ENCODE data around the gene PSD4. TPM values are rescaled to one million over a fixed set of nuclear protein-coding genes. Genes with fewer than 3 reads are reported as not detected.

The PSD4 gene
- polyA plus RNA-seq, 1 of the 3 experiments (the other 2 are of a cell fraction): 0.35 TPM

DNA sequence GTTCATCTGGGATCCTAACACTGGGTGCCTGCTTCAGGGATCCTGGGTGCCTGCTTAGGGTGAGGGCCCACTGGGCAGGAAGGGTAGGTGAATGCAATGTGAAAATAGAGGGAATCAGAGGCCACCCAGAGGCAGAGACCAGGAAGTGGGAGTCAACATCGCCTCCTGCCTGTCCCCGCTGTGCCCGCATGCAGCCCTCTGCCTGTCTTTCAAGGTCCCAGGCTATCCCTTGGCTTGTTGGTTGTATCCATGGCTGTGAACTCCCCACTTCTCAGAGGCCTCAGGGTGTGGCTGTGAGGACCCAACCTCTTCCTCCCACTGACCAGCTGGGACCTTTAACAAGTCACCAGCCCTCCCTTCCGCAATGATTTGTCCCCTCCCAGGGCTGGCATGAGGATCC is 26.5 kb downstream of the PSD4 start:
- WGBS (ENCODE audit: low lambda C conversion rate): 92% methylated on average over 2 of the region's 4 CpGs
- Histone ChIP-seq H2AFZ (ENCODE audit: low read depth) (no peak overlapping the region), H3K9ac (no peak overlapping the region), H3K79me2 (ENCODE audit: insufficient read depth) (no peaks in the 10 kb centered on the region), H3F3A (replicated peaks; ENCODE audit: insufficient read depth) (no peaks in the 10 kb centered on the region), H3K9me2 (no peaks in the 10 kb centered on the region), H3K4me1 (ENCODE audit: control insufficient read depth in 1 of 2, insufficient read depth in 2 of 2, low read depth in 1 of 2, low read length in 1 of 2) (no peaks in the 10 kb centered on the region; a peak in 1 of 4 replicates), H3K27me3 (ENCODE audit: insufficient read depth) (peaks cover 10% of the 10 kb centered on the region; the same call in 1 of the 2 replicates), H4K20me1 (ENCODE audit: insufficient read depth) (no peaks in the 10 kb centered on the region), H3K9me3 (no peaks in the 10 kb centered on the region), H3K4me3 (ENCODE audit: low read depth in 2 of 2, low read length in 1 of 2) (no peak overlapping the region), H3K4me2 (no peak overlapping the region), H3K36me3 (replicated peaks in 1 of 2; ENCODE audit: control insufficient read depth in 1 of 2, insufficient read depth in 2 of 2, low read length in 1 of 2) (no peaks in the 10 kb centered on the region), H3K27ac (ENCODE audit: low read depth in 2 of 2, low read length in 1 of 2) (no peak overlapping the region)
- CTCF ChIA-PET: interaction anchor here (2.0 to 10.2 kb wide), 11 partner anchors 10 to 189 kb away, joined by 5 to 98 read pairs (median 15); no protein-coding TSS in a partner anchor
- DNase-seq: no peak
- TF ChIP-seq, protein P1, sequence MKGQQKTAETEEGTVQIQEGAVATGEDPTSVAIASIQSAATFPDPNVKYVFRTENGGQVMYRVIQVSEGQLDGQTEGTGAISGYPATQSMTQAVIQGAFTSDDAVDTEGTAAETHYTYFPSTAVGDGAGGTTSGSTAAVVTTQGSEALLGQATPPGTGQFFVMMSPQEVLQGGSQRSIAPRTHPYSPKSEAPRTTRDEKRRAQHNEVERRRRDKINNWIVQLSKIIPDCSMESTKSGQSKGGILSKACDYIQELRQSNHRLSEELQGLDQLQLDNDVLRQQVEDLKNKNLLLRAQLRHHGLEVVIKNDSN (IDR thresholded peaks at IDR 0.05; ENCODE audit: borderline replicate concordance, low read depth): no peak
- TF ChIP-seq, protein P2, sequence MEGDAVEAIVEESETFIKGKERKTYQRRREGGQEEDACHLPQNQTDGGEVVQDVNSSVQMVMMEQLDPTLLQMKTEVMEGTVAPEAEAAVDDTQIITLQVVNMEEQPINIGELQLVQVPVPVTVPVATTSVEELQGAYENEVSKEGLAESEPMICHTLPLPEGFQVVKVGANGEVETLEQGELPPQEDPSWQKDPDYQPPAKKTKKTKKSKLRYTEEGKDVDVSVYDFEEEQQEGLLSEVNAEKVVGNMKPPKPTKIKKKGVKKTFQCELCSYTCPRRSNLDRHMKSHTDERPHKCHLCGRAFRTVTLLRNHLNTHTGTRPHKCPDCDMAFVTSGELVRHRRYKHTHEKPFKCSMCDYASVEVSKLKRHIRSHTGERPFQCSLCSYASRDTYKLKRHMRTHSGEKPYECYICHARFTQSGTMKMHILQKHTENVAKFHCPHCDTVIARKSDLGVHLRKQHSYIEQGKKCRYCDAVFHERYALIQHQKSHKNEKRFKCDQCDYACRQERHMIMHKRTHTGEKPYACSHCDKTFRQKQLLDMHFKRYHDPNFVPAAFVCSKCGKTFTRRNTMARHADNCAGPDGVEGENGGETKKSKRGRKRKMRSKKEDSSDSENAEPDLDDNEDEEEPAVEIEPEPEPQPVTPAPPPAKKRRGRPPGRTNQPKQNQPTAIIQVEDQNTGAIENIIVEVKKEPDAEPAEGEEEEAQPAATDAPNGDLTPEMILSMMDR (IDR thresholded peaks at IDR 0.05): 0 out of 2 replicates have a peak, but pooled peaks have one; percentile 21
- POLR2A ChIA-PET: no interaction called here

DNA sequence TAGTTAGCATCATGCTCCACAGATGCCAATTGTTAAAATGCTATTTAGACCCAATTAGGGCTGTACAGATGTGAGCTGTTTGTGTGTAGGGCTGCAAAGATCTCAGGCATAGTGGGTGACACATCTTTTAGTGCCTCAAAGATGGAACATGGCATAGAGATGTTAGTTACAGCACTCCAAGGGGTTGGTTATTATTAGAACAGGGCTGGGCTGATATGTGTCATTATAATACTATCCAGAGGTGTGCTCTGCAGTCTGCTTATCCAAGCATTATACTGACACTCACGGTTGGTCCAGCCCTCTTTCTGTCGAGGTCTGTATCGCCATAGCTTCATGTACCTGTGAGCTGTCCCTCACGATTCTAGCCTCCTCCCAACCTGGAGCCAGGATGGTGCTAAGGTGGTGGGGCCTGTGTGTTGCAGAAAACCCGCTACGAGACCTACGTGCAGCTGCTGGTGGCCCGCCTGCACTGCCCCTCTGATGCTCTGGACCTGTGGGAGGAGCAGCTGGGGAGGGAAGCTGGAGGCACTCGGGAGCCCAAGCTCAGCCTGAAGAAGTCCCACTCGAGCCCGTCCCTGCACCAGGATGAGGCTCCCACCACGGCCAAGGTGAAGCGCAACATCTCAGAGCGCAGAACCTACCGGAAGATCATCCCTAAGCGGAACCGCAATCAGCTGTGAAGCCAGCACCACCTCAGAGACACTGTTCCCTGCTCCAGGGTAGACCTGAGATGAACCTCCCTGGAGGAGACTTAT is 27.1 kb downstream of the PSD4 start:
- Histone ChIP-seq H3K36me3 (replicated peaks in 1 of 2; ENCODE audit: control insufficient read depth in 1 of 2, insufficient read depth in 2 of 2, low read length in 1 of 2) (no peaks in the 10 kb centered on the region), H3K4me2 (no peak overlapping the region), H3K27me3 (ENCODE audit: insufficient read depth) (peaks cover 10% of the 10 kb centered on the region; the same call in 1 of the 2 replicates), H3K9me3 (no peaks in the 10 kb centered on the region), H3K9me2 (no peaks in the 10 kb centered on the region), H4K20me1 (ENCODE audit: insufficient read depth) (no peaks in the 10 kb centered on the region), H3F3A (replicated peaks; ENCODE audit: insufficient read depth) (no peaks in the 10 kb centered on the region), H2AFZ (ENCODE audit: low read depth) (no peak overlapping the region), H3K79me2 (ENCODE audit: insufficient read depth) (no peaks in the 10 kb centered on the region), H3K9ac (no peak overlapping the region), H3K4me3 (ENCODE audit: low read depth in 2 of 2, low read length in 1 of 2) (no peak overlapping the region), H3K4me1 (ENCODE audit: control insufficient read depth in 1 of 2, insufficient read depth in 2 of 2, low read depth in 1 of 2, low read length in 1 of 2) (no peaks in the 10 kb centered on the region; a peak in 1 of 4 replicates), H3K27ac (ENCODE audit: low read depth in 2 of 2, low read length in 1 of 2) (no peak overlapping the region)
- WGBS (ENCODE audit: low lambda C conversion rate): 87% methylated on average over 14 of the region's 17 CpGs
- no peak for DNase-seq
- ChIA-PET POLR2A (no interaction called here), CTCF (interaction anchor here (1.8 to 10.2 kb wide), 6 partner anchors 11 to 189 kb away, joined by 8 to 98 read pairs (median 42); no protein-coding TSS in a partner anchor)
- TF ChIP-seq, protein P3, sequence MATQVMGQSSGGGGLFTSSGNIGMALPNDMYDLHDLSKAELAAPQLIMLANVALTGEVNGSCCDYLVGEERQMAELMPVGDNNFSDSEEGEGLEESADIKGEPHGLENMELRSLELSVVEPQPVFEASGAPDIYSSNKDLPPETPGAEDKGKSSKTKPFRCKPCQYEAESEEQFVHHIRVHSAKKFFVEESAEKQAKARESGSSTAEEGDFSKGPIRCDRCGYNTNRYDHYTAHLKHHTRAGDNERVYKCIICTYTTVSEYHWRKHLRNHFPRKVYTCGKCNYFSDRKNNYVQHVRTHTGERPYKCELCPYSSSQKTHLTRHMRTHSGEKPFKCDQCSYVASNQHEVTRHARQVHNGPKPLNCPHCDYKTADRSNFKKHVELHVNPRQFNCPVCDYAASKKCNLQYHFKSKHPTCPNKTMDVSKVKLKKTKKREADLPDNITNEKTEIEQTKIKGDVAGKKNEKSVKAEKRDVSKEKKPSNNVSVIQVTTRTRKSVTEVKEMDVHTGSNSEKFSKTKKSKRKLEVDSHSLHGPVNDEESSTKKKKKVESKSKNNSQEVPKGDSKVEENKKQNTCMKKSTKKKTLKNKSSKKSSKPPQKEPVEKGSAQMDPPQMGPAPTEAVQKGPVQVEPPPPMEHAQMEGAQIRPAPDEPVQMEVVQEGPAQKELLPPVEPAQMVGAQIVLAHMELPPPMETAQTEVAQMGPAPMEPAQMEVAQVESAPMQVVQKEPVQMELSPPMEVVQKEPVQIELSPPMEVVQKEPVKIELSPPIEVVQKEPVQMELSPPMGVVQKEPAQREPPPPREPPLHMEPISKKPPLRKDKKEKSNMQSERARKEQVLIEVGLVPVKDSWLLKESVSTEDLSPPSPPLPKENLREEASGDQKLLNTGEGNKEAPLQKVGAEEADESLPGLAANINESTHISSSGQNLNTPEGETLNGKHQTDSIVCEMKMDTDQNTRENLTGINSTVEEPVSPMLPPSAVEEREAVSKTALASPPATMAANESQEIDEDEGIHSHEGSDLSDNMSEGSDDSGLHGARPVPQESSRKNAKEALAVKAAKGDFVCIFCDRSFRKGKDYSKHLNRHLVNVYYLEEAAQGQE (IDR thresholded peaks at IDR 0.05; ENCODE audit: low read depth, low read length): no peak
- TF ChIP-seq SIN3A (IDR thresholded peaks at IDR 0.05; ENCODE audit: borderline replicate concordance, low read depth, low read length) (no peak), TEAD4 (IDR thresholded peaks at IDR 0.05; ENCODE audit: borderline replicate concordance, insufficient read depth) (no peak), RFX5 (IDR thresholded peaks at IDR 0.05; ENCODE audit: low read length) (no peak), SMC3 (IDR thresholded peaks at IDR 0.05; ENCODE audit: low read depth, low read length) (no peak), FOSL2 (IDR thresholded peaks at IDR 0.05; ENCODE audit: borderline replicate concordance, low read depth) (no peak), CHD2 (IDR thresholded peaks at IDR 0.05; ENCODE audit: low read length, partially characterized antibody) (no peak)
- TF ChIP-seq, protein P4, sequence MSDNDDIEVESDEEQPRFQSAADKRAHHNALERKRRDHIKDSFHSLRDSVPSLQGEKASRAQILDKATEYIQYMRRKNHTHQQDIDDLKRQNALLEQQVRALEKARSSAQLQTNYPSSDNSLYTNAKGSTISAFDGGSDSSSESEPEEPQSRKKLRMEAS (IDR thresholded peaks at IDR 0.05; ENCODE audit: low read depth): no peak
- TF ChIP-seq, protein P2 (IDR thresholded peaks at IDR 0.05): no peak
- TF ChIP-seq, protein P1 (IDR thresholded peaks at IDR 0.05; ENCODE audit: borderline replicate concordance, low read depth): no peak
- TF ChIP-seq, protein P5, sequence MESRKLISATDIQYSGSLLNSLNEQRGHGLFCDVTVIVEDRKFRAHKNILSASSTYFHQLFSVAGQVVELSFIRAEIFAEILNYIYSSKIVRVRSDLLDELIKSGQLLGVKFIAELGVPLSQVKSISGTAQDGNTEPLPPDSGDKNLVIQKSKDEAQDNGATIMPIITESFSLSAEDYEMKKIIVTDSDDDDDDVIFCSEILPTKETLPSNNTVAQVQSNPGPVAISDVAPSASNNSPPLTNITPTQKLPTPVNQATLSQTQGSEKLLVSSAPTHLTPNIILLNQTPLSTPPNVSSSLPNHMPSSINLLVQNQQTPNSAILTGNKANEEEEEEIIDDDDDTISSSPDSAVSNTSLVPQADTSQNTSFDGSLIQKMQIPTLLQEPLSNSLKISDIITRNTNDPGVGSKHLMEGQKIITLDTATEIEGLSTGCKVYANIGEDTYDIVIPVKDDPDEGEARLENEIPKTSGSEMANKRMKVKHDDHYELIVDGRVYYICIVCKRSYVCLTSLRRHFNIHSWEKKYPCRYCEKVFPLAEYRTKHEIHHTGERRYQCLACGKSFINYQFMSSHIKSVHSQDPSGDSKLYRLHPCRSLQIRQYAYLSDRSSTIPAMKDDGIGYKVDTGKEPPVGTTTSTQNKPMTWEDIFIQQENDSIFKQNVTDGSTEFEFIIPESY (IDR thresholded peaks at IDR 0.05; ENCODE audit: borderline replicate concordance, low read depth): no peak

Data from SK-N-SH (cell line).